HG02798 (cell line): ENCODE results near the gene HEPACAM2.
A peak's percentile ranks its signal among the peaks of the same experiment; 100 is the strongest.

ENCODE experiments used
- ATAC-seq: cut with Tn5 transposase; IDR thresholded peaks from one replicate; pipeline ENCODE4 v1.9.1; 2021; ENCODE audit warnings: mild to moderate bottlenecking; ENCODE audit not compliant: unreplicated experiment, poor library complexity

The HEPACAM2 gene

DNA sequence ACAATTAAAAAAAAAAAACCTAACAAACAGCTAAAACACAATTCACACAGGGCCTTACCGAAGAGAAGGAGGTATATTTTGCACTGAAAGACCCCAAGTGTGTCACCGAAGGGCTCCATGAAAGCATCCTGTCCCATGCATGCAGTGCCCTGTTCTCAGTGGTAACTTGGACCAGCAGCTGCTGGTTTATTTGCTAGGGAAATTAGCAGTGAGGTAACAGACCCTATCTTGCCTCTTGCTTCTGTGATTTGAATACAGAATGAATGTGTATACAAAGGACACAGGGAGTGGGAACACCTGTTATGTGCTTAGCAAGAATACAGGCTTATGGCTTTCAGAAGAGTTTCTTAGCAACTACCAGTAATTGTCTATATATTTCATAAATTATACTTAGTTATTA is at the start of gene HEPACAM2:
Gene HEPACAM2, minus strand, starts transcription at position 160 of the 400 bp plus-strand sequence.
- peak; percentile 62 for ATAC-seq

DNA sequence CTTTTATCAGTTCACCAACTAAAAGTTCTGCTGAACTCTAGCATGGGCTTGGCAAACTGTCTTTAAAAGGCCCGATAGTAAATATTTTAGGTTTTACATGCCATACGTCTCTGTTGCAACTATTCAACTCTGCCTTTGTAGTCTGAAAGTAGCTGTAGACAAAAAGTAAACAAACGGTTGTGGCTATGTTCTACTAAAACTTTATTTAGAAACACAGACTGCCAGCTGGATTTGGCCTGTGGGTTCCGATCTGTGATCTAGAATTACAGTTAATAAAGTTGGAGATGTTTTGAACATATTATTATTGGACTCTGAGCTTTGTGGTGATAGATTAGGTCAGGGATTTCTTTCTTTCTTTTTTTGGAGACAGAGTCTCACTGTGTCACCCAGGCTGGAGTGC is 39.0 kb upstream of the HEPACAM2 start:
- no peak for ATAC-seq

DNA sequence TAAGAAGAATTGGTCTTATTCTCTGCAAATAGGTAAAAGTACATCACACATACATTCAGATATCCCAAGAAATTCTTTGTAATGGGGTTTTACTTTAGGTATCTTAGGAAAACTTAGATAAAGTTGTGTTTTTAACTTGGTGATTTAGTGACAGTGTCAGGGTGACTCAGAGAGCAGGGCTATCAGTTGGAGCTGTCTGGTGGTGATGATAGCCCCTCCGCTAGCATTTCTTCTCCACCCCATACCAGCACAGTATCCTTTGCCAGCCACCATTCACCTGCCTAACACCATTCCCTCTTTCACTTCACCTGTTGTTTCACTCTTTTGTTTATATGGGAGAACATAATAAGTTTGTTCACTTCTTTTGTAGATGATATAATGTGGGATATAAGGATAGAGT is 36.3 kb upstream of the HEPACAM2 start:
- no peak for ATAC-seq

DNA sequence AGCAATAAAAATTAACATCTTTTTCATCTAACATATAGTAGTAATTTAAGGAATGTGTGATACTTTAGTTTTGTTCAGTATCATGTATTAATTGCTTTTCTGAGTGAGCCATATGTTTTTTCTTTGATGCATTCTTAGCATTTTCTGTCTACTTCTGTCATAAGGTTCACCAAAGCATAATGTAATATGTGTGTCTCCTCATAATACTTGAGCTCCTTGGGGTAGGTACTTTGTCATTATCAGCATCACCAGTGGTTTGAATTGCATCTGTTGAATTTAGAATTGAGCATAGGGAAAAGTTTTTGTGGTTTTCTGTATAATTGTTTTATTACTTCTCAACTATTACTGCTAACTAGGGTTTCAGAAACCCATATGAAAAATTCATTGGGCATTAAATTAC is 32.4 kb upstream of the HEPACAM2 start:
- no peak for ATAC-seq

DNA sequence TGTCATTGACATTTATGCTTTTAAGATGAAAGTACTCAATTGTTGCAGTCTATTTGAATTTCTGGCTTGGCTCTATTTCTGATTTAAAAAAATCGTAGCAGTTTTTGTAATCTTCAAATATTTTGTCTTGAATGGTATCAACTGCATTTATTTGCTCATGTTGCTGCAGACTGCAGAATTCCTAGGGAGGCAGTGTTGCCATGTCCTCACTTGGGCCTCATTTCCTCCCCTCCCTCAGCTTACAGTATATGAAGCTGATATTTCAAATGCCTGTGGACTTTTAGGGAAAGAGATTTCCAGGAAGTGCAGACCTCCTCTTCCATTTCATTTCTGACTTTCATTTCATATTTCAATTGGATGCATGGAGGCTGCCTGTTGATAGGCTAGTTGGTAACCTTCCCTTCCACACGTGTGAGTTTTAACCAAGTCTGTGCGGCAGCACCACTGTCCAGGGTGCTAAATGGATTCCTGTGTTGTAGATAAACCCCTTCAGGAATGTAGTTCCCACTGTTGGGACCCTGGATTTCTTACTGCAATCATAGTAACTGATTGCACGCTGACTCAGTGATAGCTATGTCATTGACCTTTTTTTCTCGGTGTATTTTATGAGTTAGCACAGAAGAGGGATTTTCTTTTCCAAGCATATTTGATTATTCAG is 23.4 kb upstream of the HEPACAM2 start:
- no peak for ATAC-seq

DNA sequence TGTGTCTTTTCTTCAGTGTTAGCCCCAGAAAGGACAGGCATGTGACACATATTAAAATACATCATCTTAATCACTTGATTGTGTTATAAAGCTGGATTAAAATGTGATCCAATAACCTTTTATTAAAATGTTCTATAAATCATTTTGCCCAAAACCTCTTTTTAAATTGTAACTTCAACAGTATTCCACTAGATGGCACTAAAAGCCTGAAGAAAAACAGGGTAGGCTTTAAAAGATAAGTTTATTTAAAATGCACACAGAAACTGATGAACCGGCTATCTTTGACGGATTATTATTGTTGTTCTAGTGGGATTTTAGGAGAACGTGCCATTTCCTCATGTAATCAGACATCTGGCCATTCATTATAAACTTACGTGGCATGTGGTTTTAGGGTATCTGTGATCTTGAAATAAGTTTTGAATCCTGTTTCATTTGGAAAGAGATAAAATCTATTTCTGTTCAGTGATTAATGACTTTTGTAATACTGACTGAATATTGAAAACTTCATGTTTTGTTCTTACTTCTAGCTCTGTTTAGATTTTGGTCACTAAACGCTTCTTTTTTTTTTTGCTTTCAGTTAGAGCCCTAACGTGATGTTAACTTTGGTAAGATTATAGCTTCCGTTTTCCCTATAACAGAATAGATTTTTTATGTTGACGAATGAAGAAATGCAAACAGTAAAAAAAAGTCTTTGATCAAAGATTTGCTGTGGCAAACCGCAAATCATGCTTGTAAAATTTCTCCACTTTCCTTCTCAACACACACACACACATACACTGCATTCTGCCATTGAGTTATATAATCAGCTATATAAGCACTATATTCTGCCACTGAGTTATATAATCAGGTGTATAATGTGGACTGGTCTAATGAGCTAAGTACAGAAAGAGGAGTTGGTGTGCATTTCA is 19.5 kb upstream of the HEPACAM2 start:
- ATAC-seq: no peak

DNA sequence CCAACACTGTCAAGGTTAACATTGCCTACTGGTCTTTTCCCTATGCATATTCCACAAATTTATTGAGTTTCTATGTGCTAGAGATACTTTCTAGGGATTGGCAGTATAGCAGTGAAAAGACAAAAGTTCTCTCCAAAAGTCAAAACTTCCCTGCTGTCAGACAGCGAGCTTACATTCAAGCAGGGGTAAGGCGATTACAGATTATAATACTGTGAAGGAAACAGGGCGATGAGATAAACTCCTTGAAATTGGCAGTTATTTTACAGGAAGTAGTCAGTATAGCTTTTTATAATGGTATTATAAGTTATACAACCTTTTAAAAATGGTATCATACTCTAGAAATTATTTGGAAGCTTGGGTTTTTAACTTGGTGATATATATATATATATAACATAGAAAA is 15.8 kb upstream of the HEPACAM2 start:
- ATAC-seq: no peak

DNA sequence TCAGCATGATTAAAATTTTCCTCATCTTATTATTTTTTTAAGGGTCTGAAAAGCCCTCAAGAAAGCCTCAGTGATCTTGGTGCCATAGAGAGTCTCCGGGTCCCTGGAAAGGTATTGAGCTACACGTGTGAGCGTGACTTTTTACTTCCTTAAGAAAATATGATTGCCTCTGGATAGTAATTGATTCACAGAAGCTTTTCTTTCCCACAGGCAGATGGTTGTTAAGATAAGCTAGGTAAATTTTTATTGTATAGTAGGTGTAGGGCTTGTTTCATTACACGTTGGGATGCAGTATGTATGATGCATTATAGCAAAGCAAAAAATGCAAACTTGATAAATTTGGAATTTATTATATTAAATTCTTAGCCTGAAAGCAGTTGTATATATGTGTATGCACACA is 13.6 kb upstream of the HEPACAM2 start:
- no peak for ATAC-seq

DNA sequence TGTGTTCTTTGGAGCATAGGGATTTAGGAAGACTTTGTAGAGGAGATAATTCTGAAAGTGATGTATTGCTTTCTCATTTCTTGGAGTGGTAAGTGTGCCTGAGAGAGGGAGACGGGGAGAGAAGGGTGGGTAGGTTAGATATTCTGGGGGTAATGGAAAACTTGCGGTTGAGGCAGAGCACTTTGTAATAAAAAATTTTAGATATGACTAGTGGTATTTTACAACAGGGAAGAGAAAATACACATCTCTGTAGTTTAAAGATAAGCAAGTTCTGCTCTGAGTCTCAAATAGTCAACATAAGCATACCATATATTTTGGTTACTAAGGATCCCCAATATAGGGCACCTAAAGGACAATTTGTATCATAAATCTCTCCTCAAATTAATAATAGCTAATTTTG is 12.5 kb upstream of the HEPACAM2 start:
- ATAC-seq: no peak

DNA sequence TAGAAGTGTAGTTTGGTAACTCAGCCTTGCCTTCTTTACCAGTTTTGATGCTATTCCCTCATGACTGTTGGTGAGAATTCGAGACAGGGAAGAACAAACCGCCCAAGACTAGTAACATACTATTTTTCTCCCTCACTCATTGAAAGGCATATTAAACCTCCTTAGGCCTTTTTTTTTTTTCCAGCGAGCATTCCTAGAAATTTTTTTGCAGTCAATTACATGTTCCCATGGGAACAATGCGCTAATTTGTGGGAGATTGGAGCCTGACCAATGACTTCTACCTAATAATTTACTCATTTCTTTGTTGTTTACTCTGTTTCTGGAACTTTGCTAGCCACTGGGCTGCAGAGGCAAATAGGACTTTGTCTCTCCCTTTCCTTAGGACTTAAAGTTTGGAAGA is 11.9 kb upstream of the HEPACAM2 start:
- ATAC-seq: no peak

DNA sequence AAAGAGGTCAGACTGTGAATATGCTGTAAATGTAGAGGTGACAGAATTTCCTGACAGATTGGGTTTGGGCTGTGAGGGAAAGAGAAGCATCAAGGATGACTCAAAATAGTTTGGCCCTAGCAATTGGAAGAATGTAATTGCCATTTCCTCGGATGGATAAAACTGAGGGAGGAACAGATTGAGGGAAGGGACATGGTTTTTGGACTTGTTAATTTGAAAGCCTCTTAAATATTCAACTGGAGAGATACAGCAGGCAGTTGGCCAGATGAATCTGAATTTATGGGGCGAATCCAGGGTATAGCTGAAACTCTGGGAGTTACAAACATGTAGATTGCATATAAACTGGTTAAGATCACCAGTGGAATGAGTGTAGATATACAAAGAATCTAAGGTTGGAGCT is 9.3 kb upstream of the HEPACAM2 start:
- no peak for ATAC-seq

DNA sequence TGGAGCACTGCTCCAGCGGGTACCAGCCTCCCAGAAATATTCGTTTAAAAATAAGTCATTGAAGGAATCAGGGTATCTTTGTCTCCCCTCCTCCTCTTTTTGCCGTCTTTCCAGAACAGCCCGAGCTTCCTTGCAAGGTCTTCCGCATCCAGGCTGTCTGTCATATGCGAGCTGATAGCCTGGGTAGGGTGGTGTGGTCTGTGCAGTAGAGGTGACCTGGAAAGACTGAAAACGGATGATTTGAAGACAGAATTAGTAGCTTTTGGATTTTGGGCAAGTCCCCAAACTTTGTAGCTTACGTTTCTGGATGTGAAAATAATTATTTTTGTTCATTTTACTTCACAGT is 6.4 kb upstream of the HEPACAM2 start:
- ATAC-seq: no peak

DNA sequence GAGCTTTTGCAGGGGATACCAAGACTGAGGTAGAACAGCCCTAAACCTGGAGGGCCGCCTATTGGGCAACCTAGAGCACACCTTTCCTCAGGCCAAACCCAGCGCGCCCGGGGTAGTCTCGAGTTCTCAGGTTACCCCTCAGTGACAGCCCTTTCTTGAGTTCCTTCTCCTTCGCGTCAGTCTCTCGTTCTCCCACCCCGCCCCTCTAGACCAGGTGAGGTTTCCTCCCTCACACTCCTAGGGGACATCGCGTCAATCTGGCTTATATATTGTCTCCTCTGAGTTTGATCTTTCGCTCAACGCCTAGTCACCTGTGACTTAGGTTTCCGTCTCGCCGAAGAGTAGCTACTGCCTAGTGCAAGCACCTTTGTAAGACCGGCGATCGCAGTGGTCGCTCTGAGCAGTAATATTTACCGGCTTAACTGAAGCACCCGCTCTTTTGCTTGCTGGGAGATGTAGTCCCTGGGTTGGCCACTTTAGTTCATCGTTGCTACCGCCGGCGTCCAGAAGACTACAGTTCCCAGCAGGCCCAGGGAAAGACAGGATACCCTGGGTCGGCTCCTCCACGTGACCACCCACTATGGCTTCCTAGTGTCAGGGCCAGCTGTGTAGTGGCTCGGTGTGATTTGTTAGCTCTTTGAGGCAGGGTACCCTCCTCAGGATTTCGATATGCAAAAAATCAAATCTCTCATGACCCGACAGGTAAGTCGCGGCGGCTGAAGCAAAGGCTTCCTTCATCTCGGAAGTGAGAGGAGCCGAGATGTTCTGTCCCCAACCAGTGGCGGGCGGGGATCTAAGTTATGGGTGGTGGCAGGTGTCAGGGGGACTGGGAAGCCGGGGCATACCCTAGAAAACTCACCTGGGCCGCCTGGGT is 5.8 kb upstream of the HEPACAM2 start, which contains the start of gene VPS50:
Gene VPS50, plus strand, starts transcription at position 568 of the 874 bp plus-strand sequence. Its CDS starts 102 bp downstream, at position 670.
- peak; percentile 100 for ATAC-seq

DNA sequence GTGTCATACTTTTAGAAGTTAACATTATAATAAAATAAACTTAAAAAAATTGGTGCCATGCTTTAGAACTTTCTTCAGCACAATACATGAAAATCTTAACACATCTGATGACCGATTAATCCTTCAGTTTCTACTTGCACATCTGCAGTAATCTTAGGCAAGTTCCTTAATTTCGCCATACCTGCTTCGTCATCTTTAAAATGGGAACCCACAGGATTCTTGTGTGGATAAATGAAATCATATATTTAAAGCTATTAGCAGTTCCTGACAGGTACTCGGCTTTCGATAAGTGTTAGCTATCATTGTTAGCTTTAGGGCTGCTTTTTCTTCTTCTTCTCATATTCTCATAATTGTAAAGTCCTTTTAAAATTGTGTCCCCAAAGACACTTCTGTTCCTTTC is 5.0 kb upstream of the HEPACAM2 start:
- no peak for ATAC-seq

DNA sequence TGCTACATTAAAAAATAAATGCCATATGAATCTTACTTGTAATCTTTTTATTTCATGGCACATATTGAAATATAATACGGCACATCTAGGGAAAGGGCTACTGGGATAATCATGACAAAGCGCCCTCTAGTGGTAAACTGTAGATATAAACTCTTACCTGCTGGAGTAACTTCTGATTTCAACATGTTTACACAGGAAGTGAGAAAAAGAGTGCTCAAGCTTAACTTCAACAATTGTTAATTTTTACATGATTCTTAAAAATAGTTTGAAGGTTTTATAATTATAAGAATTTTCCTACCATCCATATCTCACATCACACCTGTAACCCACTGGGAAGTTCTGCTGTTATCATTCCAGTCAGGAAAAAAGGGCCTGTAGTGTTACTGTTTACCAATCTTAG is 2.0 kb upstream of the HEPACAM2 start:
- peak; percentile 18 for ATAC-seq

DNA sequence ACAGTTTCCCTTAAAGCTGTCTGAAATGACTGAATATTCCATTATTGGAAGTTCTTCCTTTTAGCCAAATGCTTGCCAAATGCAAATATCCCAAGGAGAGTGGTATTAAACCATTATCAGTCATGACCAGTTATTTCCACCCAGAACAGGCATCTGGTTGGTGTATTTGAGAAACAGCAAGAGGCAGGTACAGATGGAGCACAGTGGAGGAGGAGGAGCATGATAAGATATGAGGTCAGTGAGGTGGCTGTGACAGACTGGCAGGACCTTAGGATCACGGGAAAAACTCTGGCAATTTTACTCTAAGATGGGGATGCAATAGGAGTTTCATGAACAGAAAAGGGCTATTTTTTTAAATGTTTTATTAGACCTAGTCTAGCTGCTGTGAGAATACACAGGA is 6.4 kb downstream of the HEPACAM2 start:
- no peak for ATAC-seq

DNA sequence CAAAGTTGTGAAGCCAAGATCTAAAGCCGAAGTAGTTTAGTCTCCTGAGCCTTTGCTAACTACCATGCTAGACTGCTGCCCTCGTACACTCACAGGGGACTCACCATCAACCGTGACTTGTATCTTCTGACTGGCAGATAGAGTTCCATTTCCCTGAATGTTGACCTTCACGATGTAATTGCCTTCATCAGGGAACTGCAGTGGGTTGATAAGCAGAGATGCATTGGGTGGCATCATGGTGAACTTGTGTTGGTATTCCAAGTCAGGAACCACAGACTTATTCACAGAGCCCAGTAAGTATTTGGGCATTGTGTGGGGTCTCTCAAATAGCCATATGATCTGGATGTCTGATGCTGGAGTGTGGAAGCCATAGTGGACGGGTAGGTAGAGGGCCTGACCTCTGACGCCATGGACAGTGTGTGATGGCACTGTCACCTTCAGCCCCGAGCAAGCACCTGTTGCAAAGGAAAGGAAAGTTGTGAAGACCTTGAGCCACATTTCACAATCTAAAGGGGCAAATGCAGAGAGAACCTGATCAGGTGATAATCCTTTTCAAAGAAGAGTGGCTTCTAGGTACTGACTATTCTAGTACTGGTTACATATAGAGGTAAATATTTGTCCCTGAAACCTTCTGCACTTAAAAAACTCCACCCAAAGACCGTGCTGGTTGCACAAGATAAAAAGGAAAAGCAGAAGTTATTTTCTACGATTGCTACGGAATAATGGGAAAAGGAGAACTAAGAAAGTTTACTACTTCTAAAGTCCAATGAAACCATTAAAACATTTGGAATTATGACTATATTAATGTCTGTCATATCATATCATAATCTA is 7.1 kb downstream of the HEPACAM2 start:
- no peak for ATAC-seq

DNA sequence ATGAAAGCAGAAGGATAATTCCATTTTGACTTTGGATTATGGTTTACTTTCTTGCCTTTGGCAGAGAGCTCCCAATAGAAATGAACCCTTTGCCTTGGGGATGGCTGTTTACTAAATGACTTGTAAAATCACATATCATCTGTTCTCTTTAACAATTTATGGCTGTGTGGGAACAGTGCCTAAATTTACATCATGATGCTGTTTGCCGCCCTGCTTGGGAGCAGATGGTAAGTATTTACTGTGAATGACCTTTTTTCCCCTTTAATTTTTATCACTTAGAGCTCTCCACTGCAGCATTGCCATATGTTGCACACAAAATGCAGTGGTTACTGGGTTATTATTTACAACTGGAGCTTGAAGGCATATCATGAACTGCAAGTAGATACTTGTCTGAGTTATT is 13.4 kb downstream of the HEPACAM2 start:
- ATAC-seq: no peak

DNA sequence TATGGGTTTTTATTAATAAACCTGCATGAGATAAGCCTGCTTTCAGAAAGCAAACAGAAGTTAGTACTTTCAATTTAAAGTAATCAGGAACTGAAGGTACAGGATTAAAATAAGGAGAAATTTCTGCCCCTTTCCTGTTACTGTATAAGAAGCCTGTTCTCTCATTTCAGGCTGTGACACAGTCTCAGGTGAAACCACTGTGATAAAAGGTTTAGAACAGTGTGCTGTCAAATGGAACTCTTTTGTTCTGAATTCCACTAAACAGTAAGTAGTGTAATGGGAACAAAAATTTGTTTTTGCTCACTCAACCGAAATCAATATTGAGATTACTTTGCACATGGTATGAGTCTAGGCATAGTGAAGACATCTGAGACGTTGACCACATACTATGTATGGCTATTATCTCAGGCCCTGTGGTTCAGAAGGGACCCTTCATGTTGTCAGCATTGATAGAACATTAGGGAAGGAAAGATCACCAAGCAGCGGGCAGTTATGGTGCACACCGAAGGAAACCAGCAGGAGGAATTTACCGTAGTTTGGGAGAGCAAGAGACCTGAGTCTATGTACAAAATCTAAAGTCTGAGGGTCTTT is 14.9 kb downstream of the HEPACAM2 start:
- ATAC-seq: no peak

DNA sequence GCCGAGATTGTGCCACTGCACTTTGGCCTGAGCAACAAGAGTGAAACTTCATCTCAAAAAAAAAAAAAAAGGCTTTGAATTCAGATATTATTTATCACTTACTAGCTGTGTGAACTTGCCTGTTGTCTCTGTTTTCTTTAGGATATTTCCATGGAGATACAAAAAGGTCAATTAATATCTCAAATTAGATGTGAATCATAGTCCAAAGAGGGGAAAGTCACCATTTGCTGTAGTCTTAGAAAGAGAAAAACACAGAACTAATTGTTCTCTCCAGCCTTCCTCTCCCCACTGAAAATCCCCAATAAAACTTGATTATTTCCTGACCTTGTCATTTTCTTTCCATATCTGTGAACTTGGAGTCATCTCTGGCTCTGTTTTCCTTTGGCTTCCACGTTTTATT is 21.2 kb downstream of the HEPACAM2 start:
- ATAC-seq: no peak
